HG03066 (cell line): ENCODE data around the gene PRKAG1.

Experiments used
- ATAC-seq: cut with Tn5 transposase; IDR thresholded peaks from one replicate; pipeline ENCODE4 v1.9.1; 2021; ENCODE audit warnings: low read depth; ENCODE audit not compliant: unreplicated experiment

PRKAG1 gene

DNA sequence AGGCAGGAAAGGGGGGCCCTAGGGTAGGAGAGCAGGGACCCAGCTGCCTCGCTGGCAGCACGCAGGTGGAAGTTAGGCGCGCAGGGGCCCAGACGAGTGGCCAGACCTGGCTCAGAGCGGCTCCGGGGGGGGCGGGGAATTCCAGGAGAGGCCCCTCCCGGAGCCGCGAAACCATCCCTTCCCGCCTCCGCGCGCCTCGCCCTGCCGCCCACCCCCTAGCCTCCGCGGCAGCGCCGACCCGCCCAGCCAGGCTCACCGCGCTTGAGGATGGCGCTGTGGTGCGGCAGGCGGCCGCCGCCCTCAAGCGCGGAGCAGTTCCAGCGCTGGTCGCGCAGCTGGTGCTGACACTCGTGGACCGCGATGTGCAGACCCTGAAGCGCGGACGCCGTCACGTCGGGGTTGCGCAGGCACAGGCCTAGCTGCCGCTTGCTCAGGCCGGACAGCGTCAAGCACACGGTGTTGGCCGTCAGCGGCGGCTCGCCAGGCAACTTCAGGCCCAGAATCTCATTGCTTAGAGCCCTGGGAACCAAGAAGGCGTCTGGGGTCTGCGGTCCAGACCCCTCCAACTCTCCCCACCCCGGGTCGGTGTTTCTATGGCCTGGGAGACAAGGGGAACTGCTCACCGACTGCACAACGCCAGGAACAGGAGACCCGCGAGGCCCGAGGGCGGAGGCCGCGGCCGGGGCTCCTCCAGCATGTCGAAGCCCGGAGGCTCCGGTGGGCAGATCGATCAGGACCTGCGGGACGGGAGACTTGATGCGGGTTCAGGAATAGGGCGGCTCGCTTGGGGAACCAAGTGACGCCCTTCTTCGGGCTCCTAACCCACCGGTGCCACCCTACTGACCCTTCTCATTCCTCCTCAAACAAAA, 48.5 kb downstream of the PRKAG1 start:
- ATAC-seq = no peak

GRCh38 chr12:48969160-48969771, 49.3 kb downstream of the PRKAG1 start:
- no peak for ATAC-seq

GRCh38 chr12:48968467-48968866, 50.1 kb downstream of the PRKAG1 start:
- ATAC-seq = no peak

- no peak for ATAC-seq
Observed at GRCh38 chr12:48967991-48968390, 50.6 kb downstream of the PRKAG1 start.

- ATAC-seq = no peak
Observed at GRCh38 chr12:48966177-48966895, 52.2 kb downstream of the PRKAG1 start.

DNA sequence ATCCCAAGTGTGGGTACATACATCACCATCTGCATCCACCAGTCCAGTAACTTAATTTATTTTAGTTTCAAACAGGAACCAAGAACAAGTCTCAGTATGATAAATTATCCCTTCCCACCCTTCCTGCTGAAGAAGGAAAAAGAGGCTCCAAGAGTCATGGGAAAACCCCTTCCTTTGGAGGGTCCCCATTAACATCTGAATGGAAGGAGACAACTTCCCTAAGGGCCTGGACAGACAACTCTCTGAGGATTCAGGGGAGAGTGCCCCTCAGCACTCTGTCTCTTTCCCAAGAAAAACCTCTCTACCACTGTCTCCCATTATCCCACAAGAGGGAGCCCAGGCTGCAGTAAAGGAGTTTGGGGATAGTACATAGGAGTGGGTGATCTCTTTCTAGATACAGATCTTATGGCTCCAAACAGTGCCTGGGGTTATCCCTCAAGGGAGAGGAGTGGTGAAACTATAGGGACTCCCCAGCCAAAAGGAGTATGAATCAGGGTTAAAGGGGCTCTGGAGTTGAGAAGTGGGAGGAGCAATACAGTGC, 53.2 kb downstream of the PRKAG1 start:
- no peak for ATAC-seq

- ATAC-seq = no peak
Observed at GRCh38 chr12:48961801-48962200, 56.8 kb downstream of the PRKAG1 start.

DNA sequence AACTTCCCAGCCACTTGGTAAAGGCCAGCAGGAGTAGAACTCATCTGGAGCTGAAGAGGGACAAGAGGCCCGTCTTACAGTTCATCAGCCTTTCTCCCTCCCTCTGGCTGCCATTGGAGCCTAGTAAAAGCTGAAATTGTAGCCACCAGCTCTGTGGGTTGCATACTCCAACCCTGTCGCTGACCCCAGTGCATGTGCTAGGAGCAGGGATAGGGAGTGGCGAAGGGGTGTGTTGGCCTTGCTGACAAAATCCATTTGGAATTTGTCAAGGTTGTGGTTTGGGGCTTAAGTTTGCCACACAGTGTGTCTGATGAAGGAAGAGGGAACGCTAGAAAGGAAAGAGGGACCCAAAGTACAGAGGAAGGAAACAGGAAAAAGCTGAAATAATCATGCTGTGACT, 57.2 kb downstream of the PRKAG1 start:
- ATAC-seq = no peak

DNA sequence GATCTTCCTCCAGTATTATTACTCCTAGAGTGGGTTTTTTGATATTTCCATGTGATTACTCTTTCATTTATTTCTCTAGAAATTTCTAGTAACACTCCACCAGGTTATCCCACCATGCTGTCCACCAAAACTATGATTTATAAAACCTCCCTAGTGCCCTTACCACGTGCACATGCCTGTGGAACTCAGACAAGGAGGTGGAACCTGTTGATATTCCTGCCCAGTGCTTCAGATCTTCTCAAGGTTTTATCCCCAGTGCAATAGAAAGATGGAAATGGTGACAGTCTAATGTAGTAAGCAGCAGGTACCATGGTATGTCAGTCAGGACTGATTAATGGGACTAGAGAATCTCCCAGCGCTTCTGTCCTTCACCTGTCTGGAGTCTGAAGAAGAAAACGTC, 57.7 kb downstream of the PRKAG1 start:
- ATAC-seq = no peak

DNA sequence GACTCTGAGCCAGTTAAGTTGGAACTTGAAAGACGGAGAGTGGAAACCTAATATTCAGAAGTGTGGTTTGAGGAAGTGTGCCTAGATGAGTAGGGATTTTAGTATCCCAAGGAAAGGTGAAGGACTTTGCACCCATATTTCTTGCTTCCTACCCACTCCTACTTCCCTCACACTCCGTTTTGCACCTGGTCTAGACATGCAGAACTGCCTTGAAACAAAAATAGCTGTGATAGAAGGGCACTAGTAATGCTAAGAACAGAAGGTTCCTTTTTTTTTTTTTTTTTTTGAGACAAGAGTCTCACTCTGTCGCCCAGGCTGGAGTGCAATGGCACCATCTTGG, 60.6 kb downstream of the PRKAG1 start:
- no peak for ATAC-seq

- peak; percentile 76 for ATAC-seq
Observed at GRCh38 chr12:48957141-48958048, 61.2 kb downstream of the PRKAG1 start, which contains the start of gene ARF3. TSS of gene ARF3 (minus strand) at chr12:48957487. CDS start at chr12:48941095, 16,392 bp downstream.

GRCh38 chr12:48956279-48957140, 62.1 kb downstream of the PRKAG1 start:
- ATAC-seq = peak; percentile 7

DNA sequence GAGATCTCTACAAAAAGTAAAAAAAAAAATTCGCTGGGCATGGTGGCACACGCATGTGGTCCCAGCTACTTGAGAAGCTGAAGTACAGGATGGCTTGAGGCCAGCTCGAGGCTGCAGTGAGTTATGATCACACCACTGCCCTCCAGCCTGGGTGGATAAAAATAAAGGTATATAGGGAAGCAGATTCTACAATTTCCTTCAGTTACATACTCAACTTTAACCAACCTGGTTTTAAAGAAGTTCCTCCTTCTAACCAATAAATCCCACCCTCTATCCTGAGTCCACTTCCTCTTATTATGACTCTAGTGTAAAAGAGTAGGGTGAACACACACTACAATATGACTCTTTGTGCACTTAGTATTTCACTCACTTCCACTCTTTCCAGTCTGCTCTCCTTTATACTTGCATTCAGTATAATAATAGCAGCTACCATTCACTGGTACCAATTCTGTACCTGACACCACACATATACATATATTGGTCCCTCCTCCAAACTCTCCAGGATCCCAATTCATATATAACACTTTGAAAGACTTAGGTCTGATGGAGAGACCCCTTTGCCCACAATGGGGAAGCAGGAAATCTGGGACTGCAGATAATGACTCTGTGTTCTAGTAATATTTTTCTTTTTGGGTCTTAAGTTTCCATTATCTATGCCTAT, 63.6 kb downstream of the PRKAG1 start:
- no peak for ATAC-seq

GRCh38 chr12:48954061-48954460, 64.5 kb downstream of the PRKAG1 start:
- ATAC-seq = no peak

- ATAC-seq = no peak
Observed at GRCh38 chr12:48952691-48953090, 65.9 kb downstream of the PRKAG1 start.
